ENCODE results near the gene DDX31. TPM values are rescaled to one million over a fixed set of nuclear protein-coding genes. Genes with fewer than 3 reads are reported as not detected.

Gene DDX31
- total RNA-seq, 4 donors from 2014 or later, result 8.8 to 28.0 (median 9.9) TPM

DNA sequence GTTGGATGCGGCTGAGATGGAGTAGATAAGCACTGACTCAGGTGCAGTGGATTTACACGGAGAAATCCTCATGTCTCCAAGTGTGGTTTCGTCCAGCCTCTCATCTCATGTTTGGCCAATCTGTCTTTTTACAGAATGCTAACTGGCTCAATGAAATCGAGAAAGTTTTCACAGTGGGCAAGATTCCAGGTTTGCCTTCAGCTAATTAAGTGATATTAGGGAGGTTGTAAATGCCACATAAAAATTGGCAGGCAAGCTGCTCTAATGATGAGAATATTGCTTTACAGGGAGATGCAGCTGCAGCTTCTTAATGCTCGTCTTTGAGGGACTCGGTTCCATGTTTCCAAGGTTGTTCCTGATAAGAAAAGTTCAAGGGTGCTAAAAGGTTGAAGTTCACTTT is 63.7 kb downstream of the DDX31 start:
- ATAC-seq (ENCODE audit: low FRiP score) (no peak), DNase-seq (ENCODE audit: low spot score) (no peak)
- TF ChIP-seq, protein P1, sequence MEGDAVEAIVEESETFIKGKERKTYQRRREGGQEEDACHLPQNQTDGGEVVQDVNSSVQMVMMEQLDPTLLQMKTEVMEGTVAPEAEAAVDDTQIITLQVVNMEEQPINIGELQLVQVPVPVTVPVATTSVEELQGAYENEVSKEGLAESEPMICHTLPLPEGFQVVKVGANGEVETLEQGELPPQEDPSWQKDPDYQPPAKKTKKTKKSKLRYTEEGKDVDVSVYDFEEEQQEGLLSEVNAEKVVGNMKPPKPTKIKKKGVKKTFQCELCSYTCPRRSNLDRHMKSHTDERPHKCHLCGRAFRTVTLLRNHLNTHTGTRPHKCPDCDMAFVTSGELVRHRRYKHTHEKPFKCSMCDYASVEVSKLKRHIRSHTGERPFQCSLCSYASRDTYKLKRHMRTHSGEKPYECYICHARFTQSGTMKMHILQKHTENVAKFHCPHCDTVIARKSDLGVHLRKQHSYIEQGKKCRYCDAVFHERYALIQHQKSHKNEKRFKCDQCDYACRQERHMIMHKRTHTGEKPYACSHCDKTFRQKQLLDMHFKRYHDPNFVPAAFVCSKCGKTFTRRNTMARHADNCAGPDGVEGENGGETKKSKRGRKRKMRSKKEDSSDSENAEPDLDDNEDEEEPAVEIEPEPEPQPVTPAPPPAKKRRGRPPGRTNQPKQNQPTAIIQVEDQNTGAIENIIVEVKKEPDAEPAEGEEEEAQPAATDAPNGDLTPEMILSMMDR (IDR thresholded peaks at IDR 0.05), result no peak

DNA sequence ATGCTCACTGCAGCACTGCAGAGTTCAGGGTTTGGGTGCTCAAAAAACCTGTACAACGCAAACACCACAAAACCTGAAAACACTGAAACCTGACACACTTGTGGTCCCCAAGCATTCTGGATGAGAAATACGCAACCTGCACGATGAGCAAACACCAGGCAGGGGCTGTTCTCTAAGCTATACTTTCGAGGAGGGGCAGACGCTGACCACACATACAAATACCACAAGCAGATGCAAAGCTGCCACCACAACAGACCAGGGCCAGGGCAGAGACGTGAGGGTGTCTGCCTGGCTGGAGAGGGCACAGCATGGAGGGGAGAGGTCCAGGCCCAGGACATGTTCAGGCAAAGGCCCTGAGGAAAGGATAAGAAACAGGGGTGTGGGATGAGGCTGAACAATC is 64.4 kb downstream of the DDX31 start:
- TF ChIP-seq, protein P1 (IDR thresholded peaks at IDR 0.05), result no peak
- ATAC-seq (ENCODE audit: low FRiP score), result no peak
- DNase-seq (ENCODE audit: low spot score), result no peak

DNA sequence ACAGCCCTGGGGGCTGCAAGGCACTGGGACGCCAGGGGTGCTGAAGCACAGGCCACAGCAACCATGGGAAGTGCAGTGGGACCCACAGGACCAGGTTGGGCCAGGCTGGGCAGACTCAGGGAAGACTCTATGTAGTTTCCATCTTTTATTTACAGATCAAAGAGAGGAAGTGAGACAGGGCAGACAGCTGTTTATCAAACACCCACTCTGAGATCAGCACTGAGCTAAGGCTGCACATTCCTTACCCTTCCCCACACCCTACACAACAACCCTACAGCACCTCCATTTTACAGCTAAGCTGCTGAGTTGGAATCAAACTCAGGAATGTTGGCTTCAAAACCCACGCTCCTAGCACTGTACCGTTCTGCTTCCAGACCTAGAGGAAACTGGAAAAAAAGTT is 67.6 kb downstream of the DDX31 start:
- TF ChIP-seq, protein P1 (IDR thresholded peaks at IDR 0.05), result no peak
- ATAC-seq (ENCODE audit: low FRiP score), result no peak

DNA sequence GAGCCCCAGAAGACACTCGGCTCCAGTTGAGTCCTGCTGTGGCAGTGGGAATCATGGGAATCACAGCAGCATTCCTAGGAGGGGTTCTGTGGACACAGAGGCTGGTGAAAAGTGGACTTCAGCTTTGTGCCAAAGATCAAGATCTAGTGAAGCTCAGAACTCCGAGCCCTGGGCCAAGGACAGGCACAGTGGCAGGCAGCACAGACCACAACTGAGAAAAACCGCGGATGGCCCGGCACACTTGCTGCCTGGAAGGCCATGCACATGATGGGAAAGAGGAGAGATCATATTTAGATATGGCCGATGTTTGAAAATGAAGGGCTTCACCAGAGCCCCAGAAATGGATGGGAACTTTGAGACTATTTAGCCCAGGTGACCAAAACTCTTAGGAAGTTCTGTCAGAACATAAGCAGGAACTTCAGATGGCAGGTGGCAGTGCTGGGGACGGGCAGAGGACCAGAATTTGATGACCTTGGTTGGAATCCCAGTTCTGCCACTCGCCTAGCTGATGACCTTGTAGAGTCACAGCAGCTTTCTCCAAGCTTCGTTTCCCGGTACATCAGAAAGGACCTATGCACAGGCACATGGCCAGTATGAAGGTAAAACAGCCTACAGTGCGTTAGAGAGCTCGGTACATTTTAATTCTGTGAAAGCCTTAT is 69.3 kb downstream of the DDX31 start:
- TF ChIP-seq, protein P1 (IDR thresholded peaks at IDR 0.05), result no peak
- DNase-seq (ENCODE audit: low spot score) (no peak), ATAC-seq (ENCODE audit: low FRiP score) (no peak)

More for the DNA sequence above, 67.6 kb downstream of the DDX31 start:
- no peak for DNase-seq (ENCODE audit: low spot score)

DNA sequence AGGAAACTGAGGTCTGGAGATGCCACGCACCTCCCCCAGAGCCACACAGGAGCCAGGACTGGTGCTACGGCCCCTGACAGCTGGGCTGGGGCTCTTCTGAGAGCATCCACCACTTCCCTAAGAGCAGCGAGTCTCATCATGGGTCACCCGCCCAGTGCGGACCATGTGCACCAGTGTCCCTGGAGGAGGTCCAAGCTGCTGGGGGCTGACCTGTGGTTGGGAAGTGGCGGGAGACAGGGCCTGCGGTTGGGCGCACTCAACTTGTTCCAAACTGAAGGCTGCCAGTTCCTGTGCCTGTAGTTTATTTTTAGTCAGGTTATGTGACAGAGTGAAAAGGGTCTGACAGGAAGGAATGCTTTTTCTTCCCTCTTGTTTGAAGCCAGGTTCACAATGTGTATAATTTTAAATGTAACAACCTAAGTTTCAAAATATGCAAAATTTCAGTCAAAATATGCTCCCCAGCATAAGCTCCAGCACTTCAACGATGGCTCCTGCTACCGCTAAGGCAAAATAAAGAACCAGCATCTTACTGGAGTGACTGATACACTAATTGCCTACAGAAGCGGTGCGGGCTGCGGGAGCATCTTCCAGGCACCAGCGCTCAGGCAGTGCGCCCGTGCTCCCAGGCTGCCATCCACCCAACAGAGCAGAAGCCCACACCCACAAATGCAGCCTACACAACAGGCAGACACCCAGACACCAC is 72.6 kb downstream of the DDX31 start:
- no peak for ATAC-seq (ENCODE audit: low FRiP score)
- DNase-seq (ENCODE audit: low spot score), result no peak

DNA sequence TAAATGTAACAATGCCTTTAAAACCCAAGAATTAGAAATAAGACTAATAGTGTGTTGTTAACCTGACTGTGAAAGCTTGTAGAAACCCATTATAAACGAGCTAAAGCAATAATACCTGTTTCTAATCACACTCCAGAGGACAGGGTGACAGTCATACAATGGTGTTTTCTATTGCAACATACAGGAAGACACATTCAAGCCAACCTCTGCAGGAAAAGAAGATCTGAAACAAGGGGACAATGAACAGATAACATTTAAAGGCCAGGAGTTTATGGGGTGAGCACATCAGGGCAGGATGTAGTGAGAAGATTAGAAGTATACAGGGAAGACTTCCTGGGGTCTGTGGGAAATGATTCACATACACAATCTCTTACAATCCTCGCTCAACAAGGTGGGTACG is 73.6 kb downstream of the DDX31 start:
- ATAC-seq (ENCODE audit: low FRiP score) (no peak), DNase-seq (ENCODE audit: low spot score) (no peak)
- TF ChIP-seq, protein P1 (IDR thresholded peaks at IDR 0.05), result no peak

More for the DNA sequence above, 72.6 kb downstream of the DDX31 start:
- TF ChIP-seq, protein P1 (IDR thresholded peaks at IDR 0.05), result no peak

DNA sequence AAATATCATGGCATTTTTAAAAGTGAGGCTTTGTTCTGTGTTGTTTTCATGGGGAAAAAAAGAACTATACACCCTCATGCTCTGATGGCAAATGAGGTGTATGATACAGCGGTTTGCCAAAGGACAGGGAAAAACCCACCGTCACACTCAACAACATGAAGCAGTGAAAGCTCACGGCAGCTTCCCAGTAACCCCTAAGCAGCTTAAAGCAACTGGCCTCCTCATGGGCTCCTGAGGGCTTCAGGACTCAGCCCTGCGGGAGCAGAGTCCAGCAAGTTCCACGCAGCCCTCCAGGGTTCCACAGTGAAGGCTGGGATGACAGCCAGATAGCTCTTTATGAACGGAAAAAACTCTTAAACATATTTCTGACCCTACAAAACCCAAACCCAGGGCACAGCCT is 74.5 kb downstream of the DDX31 start:
- TF ChIP-seq, protein P1 (IDR thresholded peaks at IDR 0.05), result no peak
- no peak for DNase-seq (ENCODE audit: low spot score)
- ATAC-seq (ENCODE audit: low FRiP score), result no peak
